IPS DF 19.7 (cell line): ENCODE results near the gene SLC7A5.

Experiments
- DNase-seq: peaks from one replicate; pipeline ENCODE4 v3.0.0-alpha.2; 2013; ENCODE audit warnings: low read depth, low spot score

SLC7A5 gene

DNA sequence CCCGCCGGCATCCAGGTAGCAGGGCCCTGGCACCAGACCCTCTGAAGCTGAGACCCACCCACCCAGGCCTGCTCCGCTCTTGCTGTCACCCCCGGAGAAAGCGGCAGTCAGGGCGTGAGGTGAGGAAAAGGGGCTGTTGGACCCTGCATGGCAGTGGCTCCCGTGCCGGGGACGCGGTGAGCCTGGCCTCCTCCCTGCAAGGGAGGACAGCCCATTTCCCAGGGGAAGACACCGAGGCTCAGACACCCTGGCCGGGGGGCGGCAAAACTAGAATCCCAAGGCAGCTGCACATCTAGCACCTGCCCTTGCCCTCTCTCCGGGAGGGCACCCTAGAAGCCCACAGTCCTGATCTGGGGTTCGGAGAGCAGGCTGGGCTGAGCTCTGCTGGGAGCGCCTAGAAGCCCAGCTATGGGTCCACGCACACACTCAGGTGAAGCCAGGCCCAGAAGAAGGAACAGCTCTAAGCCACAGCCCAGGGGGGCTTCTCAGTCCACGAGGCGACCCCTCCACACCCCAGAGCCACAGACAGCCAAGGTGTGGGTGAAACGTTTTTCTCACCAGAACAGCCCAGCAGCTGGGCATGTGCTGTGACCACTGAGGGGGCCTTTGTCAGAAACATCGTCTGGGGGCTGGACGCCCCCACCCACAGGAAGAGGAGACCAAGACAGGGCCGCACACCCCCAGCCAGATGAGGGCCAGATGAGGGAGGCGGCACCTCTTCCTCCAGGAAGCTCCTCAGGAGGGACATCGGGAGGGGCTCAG, 22.4 kb downstream of the SLC7A5 start:
- no peak for DNase-seq

DNA sequence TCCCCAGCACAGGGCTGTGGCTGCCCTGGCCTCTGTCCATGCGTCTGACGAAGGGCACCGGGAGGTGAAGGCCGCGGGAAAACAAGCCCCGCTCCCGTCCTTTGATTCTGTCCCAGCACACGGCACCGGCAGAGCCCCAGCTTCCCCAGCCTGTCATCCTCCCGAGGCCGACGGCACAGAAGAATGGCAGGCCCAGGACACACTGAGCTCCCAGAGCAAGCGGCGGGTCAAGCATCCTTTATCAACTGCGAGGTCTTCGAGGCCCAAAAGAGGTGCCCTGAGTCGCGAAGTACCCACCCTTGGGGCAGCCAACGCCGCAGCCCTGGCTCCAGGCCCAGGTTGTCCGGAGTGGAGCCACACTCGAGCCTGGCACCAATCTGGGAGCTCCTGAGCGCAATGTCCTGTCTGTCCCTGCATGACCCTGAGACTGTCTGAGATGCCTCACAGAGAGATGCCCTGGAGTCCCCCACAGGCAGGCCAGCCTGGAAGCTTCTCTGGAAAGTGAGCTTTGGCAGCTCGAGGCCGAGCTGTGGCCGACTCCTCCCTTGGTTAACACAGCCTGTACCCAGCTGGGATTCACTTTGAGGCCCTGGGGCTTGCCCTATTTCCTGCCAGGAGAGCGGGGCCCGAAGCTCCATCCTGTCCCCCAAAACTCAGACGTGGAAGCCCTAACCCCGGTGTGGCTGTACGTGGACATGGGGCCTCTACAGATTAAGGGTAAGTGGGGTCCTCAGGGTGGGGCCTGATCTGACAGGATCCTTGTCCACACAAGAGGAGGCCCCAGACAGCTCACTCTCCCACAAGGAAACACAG, 23.3 kb downstream of the SLC7A5 start:
- DNase-seq, result no peak

DNA sequence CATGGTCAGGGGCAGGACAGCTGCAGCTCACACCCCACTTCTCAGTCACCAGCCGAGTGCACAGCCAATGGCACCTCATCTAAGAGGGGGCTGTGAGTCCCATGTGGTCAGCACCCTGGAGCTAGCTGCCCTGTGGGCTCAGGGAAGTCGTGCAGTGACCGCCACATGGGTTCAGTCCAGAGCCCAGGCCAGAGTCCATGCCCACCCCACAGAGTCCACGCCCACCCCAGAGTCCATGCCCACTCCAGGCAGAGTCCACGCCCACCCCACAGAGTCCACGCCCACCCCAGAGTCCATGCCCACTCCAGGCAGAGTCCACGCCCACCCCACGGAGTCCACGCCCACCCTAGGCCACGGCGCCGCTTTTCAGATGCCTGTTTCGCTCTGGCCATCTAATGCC, 24.1 kb downstream of the SLC7A5 start:
- no peak for DNase-seq

DNA sequence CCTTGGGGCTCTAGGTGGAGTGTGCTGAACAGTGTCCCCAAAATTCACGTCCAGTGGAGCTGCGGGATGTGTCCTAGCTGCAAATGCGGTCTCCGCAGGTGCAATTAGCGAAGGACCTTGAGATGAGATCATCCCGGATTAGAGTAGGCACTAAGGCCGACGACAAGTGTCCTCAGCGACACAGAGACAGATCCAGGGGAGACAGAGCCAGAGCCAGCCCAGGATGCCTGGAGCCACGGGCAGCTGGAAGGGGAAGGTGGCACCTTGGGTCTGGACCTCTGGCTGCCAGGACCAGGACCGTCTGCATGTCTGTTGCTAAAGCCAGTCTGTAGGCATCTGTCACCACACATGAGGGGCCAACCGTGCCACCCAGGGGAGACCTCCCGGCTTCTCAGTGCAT, 24.5 kb downstream of the SLC7A5 start:
- DNase-seq, result no peak

DNA sequence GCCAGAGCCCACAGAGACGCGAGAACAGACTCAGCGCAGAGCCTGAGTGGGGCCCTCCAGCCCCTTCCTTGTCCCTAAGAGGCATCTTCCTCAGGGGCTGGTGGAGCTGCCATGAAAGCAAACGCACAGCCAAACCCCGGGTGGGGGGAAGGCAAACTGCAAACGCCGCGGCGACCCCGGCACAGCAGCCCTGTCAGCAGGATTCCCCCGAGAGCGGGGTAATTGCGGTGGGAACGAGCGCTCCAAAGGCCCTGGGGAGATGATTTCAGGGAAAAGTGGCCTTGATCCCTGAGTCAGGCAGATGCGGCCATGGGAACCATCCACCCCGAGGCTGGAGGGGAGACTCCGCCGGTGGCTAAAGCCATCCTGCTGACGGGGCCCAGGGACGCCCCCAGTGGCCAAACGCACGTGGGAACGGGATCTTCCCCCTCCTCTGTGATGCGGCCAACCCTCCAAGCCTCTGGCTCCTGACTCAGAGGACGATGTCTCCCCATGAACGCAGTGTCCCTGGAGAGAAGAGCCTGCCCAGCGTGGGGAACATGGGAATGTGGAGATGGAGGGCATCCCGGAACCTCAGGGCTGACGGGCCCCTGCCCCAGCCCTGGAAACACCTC, 25.1 kb downstream of the SLC7A5 start:
- DNase-seq, result no peak

DNA sequence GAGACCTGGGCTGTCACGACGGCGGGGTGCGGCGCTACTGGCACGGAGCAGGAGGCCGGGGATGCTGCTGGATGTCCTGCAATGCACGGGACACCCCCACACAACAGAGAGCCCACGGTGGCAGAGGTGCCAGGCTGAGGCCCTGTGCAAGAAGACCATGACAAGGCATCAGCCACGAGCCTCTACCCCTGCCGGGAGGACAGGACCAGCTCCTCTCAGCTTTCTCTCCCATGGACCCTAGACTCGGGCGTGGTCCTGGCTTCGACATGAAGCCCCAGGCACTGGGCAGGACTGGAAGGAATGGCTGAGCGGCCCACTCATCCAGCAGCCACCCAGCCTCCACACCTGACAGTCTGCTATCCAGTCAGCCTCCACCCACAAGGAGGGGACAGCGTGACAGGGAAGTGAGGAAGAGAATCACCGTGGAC, 25.6 kb downstream of the SLC7A5 start:
- DNase-seq, result no peak

DNA sequence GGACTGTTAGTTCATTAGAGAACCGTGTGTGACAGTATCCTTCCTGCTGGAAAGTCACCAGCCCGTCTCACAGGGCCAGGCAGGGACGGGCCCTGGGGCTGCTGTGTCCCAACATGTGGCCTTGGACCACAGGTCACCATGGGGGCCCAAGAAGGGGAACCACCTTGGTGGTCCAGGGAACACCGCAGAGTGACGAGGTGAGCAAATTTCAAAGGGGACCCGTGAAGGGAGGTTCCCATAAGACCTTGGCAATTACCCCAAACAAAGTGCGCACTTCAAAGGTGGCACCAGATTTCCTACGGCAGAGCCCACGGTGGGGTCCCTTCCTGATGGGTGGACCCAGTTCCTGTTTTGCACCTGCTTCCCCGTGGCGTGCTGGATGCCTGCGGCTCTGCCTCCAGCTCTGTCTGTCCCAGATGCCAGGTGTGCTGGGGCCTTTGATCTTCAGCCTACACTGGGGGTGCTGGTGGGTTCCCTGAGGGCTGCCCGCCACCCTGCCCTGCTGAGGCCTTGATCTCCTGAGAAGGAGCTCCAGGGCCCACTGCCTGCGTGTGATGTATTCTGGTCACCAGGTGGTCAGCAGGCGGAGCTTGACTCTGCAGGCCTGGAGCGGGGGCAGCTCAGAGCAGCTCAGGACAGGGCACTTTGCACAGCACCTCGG, 27.0 kb downstream of the SLC7A5 start:
- DNase-seq, result no peak

DNA sequence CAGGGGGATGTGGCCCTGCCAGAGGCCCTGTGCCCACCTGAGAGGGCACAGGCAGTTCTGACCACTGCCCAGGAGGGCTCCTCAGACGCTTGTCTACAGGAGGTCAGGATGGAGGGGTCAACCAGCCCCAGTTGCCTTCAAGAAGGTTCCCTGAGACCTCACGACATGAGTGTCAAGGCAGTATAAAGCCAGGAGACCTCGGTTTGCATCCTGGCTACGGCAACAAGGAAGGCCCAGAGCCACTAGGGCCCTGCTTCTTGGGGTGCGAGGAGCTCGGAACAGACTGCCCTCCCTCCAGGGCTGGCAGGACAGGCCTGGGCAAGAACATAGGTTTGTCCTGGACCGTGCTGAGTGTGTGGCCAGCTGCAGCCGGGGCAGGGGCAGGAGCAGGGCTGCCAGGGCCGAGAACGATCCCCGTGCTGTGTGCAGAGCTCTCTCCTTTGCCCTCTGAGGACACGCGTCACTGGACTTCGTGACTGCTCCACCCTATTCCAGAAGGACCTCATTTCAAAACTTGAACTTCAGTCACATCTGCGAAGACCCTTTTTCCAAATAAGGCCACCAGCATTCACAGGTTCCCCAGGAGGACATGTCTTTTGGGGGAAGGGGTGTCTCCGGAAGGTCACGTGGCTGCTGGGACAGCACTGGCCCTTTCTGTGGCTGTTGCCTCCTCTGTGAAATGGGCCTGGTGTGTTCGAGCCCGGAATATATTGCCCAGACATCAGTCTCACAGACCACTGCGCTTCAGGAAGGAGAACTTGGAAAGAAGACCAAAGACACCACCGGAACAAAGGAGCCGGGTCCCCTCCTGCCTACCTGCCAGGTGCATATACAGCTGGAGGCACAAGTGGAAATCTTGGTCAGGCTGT, 27.7 kb downstream of the SLC7A5 start:
- no peak for DNase-seq

DNA sequence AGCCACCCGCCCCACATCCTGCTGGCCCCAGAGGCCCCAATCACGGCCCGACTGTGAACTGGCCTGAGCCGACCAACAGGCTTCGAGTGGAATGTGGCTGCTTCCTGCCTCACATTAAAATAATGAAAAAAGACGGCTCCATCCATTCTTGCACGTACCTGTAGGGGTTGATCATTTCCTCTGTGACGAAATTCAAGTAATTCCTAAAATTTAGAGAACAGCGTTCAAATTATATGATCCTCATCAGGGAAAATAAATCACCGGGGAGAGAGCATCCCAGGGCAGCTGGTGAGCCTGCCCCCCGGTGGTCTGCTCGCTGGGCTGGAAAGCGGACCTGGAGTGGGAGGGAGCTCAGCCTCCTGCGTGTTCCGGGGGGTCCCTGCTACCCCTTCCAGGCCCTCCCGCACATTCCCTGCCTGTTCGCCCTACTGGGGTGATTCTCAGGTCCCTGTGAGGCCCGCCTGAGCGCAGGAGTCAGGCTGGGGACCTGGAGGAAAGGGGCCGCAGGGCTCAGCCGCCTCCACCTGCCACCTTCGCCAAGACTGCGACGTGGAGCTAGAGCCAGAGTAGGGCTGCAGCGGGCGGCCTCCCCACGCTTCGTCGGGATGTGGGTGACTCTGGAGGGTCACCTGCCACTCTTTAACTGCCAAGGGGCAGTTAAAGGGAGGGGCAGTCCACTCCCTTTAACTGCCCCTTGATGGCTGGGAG, 28.9 kb downstream of the SLC7A5 start:
- DNase-seq, result no peak

DNA sequence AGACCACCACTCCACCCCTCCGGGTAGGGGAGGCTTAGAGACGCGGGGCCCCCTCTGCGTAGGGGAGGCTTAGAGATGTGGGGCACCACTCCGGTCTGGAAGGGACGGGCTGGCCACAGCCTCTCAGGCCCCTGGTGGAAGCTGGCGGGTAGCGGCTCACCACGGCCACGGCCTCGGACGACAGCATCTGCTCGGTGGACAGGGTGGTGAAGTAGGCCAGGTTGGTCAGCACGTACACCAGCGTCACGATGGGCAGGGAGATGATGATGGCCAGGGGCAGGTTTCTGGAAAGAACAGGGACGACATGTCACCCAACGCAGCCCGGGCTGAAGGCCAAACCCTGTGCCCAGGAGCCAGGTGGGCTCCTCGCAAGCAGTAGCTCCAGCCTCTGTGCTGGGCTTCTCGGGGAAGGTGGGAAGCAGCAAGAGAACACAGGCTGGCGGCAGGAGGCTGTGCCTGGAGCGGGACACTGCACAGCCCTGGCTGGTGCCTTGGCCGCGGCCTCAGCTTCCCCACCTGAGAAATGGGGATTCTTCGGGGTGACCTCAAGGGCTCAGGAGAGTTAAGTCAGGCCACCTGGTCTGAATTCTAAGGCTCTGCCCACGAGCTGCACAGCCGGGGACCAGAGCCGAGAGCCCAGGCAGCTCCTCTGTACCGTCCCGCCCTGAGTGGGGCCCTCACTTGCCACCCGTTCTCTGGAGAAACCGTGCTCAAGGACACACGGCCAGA, 29.6 kb downstream of the SLC7A5 start:
- no peak for DNase-seq

DNA sequence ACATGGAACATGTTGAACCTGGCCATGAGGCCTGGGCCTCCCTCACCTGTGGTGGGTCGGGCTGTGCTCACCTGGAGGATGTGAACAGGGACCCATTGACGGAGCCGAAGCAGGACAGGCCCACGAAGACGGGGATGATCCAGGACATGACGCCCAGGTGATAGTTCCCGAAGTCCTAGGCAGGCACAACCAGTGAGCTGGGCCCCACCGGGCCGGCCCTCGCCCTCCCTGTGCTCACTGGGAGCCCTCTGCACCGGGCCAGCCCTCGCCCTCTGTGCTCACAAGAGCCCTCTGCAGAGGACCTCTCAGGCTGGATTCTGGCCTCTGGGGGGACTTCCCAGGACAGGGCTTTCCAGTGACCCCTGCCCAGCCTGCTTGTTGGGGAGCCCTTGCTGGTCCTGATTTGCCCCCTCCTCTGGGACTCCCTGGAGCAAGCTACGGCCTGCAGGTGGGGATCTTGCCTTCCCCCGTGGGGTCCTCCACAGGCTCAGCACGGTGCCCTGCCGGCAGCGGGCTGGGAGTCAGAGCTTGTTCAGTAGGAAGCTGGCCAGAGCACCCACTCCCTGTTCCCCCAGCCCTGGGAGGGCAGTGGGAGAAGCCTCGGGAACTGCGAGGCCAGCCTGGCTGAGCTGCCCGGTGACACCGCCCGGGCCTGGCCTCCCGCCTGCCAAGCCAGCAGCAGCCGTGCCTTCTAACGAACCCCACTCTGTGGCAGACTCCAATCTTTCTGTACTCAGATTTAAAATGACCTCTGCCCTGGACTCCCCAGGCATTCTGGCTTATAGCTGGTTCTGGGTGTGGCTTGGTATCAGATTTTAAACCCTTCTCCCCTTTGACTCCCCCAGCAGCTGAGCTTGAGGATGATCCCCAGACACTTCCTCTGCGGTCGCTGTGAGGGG, 30.4 kb downstream of the SLC7A5 start:
- DNase-seq, result no peak

DNA sequence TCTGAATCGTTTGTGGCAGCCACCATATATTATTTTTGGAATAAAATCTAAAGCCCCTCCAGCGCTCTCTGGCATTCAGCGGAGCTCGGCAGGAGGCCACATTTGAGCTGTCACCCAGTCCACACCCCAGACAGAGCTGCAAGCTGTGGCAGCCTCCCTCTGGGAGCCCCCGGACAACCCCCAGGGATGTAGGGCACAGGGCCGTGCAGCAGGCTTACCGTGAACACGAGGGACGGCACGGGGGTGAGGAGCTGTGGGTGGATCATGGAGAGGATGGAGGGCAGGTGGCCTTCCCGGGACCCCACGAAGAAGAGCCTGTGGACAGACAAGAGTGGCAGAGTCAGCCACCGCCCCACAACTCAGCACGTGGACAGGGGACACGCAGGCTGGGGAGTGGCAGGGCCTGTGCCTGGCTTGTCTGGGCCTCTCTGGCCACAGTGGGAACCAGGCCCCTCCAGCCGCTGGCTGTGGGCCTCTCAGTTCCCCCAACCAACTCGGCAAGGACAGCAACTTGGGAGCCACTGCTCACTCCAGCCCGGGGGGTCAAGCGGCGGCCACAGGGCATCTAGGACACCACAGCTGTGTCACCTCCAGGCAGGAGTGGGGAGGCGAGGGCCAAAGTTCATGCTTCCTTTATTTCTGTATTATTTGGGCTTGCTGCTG, 31.5 kb downstream of the SLC7A5 start:
- DNase-seq, result no peak

DNA sequence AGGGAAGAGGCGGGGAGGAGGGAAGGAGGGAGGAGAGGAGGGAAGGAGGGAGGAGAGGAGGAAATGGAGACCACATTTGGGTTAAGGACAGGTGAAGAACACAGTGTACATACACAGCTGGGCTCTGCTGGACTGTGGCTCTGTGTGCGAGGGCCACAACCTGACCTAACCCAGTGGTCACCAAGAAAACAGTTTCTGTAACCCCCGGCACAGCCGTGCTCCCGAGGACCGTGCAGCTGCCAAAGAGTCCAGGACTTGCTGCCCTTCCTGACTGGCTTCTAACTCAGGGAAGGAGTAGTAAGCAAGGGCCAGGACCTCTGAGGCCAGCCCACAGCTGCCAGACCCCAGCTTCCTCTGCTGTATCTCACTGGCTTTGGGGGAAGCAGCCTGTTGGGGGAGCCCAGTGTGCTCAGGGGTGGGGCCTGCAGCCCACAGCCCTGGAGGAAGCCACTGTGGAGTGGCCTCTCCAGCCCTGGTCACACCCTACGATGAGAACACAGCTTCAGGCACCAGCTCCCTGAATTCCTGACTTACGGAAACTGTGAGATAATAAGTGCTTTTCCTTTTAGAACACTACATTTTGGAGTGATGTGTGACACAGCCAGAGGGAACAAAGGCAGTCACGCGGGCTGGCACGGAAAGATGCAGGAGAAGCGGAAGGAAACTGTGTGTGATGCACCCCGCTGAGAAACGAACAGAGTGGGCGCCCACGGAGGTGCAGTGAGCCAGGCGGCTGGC, 32.3 kb downstream of the SLC7A5 start:
- DNase-seq, result no peak

DNA sequence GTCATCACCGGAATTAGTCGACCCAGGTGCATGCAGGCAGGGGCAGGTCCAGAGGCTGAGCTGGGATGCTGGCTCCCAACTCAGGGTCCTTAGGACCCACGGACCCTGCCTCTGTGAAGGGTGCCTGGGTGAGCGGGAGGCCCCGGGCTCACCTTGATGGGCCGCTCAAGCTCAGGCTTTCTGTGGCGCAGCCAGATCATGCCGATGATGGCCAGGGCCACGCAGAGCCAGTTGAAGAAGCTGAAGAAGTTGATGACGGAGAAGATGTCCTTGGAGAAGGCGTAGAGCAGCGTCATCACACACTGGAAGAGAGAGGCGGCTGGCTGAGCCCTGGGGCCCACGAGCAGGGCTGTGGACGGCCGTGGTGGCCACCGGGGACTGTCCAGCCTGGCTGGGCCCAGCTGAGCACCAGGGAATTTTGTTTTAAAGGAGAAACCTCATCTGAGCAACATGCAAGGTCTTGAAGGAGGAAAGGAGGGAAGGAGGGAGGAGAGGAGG, 32.9 kb downstream of the SLC7A5 start:
- no peak for DNase-seq

DNA sequence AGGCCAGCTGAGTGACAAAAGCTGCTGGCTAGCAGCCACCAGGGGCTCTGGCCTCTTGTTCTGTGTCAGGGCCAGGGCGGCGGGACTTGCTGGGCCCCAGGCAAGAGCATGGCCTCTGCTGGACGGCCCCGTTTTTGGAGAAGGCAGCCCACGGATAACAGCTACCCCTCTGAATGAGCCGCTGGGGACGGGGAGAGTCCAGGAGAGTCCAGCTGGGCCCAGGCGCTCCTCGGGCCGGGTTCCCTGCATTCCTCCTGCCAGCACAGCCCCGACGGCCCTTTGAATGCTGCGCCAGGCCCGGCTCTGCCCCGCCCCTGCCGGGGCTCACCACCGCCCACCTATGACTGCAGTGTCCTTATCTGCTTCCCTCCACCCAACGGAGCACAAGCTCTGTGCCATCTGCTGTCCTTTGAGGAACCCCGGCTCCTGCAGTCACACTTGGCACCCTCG, 33.4 kb downstream of the SLC7A5 start:
- no peak for DNase-seq

DNA sequence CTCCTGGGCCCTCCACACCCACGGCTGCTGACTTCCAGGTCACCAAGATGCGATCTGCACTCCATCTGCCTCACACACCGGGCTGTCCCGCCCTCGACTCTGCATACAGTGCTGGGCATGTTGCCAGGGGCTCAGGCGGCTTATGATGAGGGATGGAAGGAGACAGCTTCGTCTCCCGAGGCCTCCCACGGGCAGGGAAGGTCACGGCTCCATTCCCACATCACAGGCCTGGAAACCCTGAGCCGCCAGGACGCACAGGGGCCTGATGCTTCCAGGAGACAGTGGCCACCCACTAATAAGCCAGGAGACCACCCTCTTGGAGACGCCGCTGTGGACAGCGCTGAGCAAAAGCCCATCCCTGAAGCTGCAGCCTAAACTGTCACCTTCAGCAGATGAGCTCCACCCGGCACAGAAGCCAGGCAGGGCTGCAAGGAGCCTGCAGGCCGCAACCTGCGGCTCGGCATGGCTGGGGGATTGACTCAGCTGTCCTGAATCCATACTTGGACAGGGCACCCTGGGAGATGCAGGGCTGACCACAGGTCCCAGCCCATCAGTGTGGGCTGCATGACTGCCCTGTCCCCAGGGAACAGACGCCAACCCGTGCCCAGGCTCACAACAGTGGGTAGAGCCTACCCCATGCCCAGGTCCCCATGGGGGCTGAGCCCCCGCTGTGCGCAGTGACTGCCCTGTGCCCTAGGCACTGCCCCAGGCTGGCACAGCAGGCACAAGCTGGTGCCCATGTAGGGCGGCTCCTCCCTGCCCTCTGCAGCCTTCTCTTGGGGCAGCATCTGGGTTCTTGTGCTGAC, 34.4 kb downstream of the SLC7A5 start:
- DNase-seq, result no peak
